HepG2 (cell line): ENCODE measurements around the gene PPM1M. TPM values are rescaled to one million over a fixed set of nuclear protein-coding genes. Genes with fewer than 3 reads are reported as not detected.
A peak's percentile ranks its signal among the peaks of the same experiment; 100 is the strongest.

ENCODE experiments used
- ATAC-seq: fragments of 200-7000 bp; cut with Tn5 transposase; 3 replicates; pipeline ENCODE4 v1.9.1; 2020; ENCODE audit warnings: mild to moderate bottlenecking, moderate library complexity
- BruUV-seq: library from RNA; stranded (reverse); fragments of 400-500 nt; replicated peaks from 2 replicates; lab custom pipeline; 2021; lab: Mats Ljungman, UMichigan
- CTCF ChIA-PET: fragments of 300-600 bp; formaldehyde crosslinking; extraction: SDS; loops from one replicate; lab custom pipeline; 2021; ENCODE audit warnings: low total read pairs, inconsistent platforms, low intra/inter-chr PET ratio; lab: Yijun Ruan, JAX
- POLR2A ChIA-PET: fragments of 350-600 bp; sonication (Branson Sonifier 250); formaldehyde crosslinking; loops from one replicate; lab custom pipeline; 2020; ENCODE audit warnings: antibody characterized with exemption, inconsistent platforms; lab: Yijun Ruan, JAX
- DNase-seq: peaks from one replicate; pipeline ENCODE4 v3.0.0-alpha.2; 2015; ENCODE audit warnings: low spot score
- FAIRE-seq: peaks from 3 replicates; lab custom pipeline; 2011; peaks lifted over from hg19 to GRCh38; lab: Jason Lieb, UNC
- H2AFZ ChIP-seq: one replicate; pipeline ENCODE4 v1.6.1; 2011; ENCODE audit warnings: low read length, inconsistent platforms
- H3K27ac ChIP-seq: fragments of 300-600 bp; 3 replicates; pipeline ENCODE4 v1.8.0; 2011; ENCODE audit warnings: mixed run types, mild to moderate bottlenecking, mixed read lengths, low read length, inconsistent platforms; ENCODE audit not compliant: insufficient read depth; ENCODE audit errors: extremely low read length
- H3K27me3 ChIP-seq, 2 experiments: fragments of 200-600 bp in 1 of 2; 2 replicates in 1 of 2; 3 replicates in 1 of 2; pipeline versions ENCODE4 v1.6.0 to v1.8.0; 2011; ENCODE audit warnings: low read length in 2 of 2, mild to moderate bottlenecking in 2 of 2, moderate library complexity in 2 of 2, inconsistent platforms in 1 of 2; ENCODE audit not compliant: insufficient read depth in 2 of 2, control insufficient read depth in 1 of 2
- H3K36me3 ChIP-seq, 2 experiments: fragments of 200-600 bp in 1 of 2; replicated peaks in 1 of 2; 2 replicates in 1 of 2; 3 replicates in 1 of 2; pipeline versions ENCODE4 v1.5.1 to v1.8.0; 2011; ENCODE audit warnings: low read length in 2 of 2, inconsistent platforms in 1 of 2; ENCODE audit not compliant: insufficient read depth in 2 of 2, control insufficient read depth in 1 of 2
- H3K4me1 ChIP-seq: 2 replicates; pipeline ENCODE4 v1.5.1; 2012; ENCODE audit warnings: low read length, inconsistent platforms; ENCODE audit not compliant: insufficient read depth
- H3K4me2 ChIP-seq: 2 replicates; pipeline ENCODE4 v1.6.0; 2011; ENCODE audit warnings: low read depth, low read length, inconsistent platforms
- H3K4me3 ChIP-seq, 3 experiments: fragments of 200-600 bp in 1 of 3; sonication (generic), shearing (Covaris generic) in 1 of 3; replicated peaks in 1 of 3; 2 replicates each; pipeline ENCODE4 v1.5.1; 2011 to 2016; ENCODE audit warnings: low read length in 3 of 3, inconsistent platforms in 2 of 3, low read depth in 2 of 3, mild to moderate bottlenecking in 2 of 3, control low read depth in 1 of 3, mixed read lengths in 1 of 3; ENCODE audit not compliant: insufficient read depth in 1 of 3
- H3K79me2 ChIP-seq: one replicate; pipeline ENCODE4 v1.6.1; 2011; ENCODE audit warnings: low read length, inconsistent platforms; ENCODE audit not compliant: insufficient read depth
- H3K9ac ChIP-seq: 2 replicates; pipeline ENCODE4 v1.6.0; 2011; ENCODE audit warnings: mild to moderate bottlenecking, low read depth, low read length, inconsistent platforms; ENCODE audit not compliant: insufficient read depth
- H3K9me3 ChIP-seq: 2 replicates; pipeline ENCODE4 v1.5.1; 2012; ENCODE audit warnings: mild to moderate bottlenecking, low read length
- H4K20me1 ChIP-seq: 2 replicates; pipeline ENCODE4 v1.6.0; 2011; ENCODE audit warnings: inconsistent platforms, mild to moderate bottlenecking, low read length, moderate library complexity; ENCODE audit not compliant: insufficient read depth
- CHD4 ChIP-seq: fragments of 200-600 bp; sonication (generic); IDR thresholded peaks from 2 replicates; pipeline ENCODE4 v1.7.0; 2017; ENCODE audit warnings: mild to moderate bottlenecking, low read length, borderline replicate concordance
- HMGXB4 ChIP-seq, 2 experiments: sonication (generic) in 1 of 2; formaldehyde crosslinking in 1 of 2; IDR thresholded peaks; 2 replicates each; pipeline versions ENCODE4 v1.4.0 to v1.6.1; 2018 to 2020; ENCODE audit warnings: missing genetic modification reagents in 2 of 2, borderline replicate concordance in 1 of 2, low read depth in 1 of 2, mild to moderate bottlenecking in 1 of 2, missing biosample characterization in 1 of 2
- HNF4G ChIP-seq, 2 experiments: sonication (generic) in 1 of 2; formaldehyde crosslinking in 1 of 2; IDR thresholded peaks; 2 replicates each; pipeline versions ENCODE4 v1.4.0 to v1.6.1; 2011 to 2020; ENCODE audit warnings: borderline replicate concordance in 2 of 2, low read depth in 2 of 2, mild to moderate bottlenecking in 2 of 2, low read length in 1 of 2, missing genetic modification reagents in 1 of 2, moderate library complexity in 1 of 2
- JUN ChIP-seq: sonication (generic); formaldehyde crosslinking; IDR thresholded peaks from 2 replicates; pipeline ENCODE4 v1.4.0; 2020; ENCODE audit warnings: mild to moderate bottlenecking, missing genetic modification reagents
- MATR3 ChIP-seq: sonication (generic); formaldehyde crosslinking; IDR thresholded peaks from 2 replicates; pipeline ENCODE4 v1.4.0; 2020; ENCODE audit warnings: missing genetic modification reagents
- NFKBIZ ChIP-seq: IDR thresholded peaks from 2 replicates; pipeline ENCODE4 v1.6.1; 2018; ENCODE audit warnings: missing genetic modification reagents, missing compliant biosample characterization
- PITX1 ChIP-seq: sonication (generic); formaldehyde crosslinking; IDR thresholded peaks from 2 replicates; pipeline ENCODE4 v1.5.1; 2020; ENCODE audit warnings: mild to moderate bottlenecking, missing genetic modification reagents
- SMAD3 ChIP-seq: sonication (generic); formaldehyde crosslinking; IDR thresholded peaks from 2 replicates; pipeline ENCODE4 v1.4.0; 2020; ENCODE audit warnings: missing genetic modification reagents
- SPEN ChIP-seq: sonication (generic); formaldehyde crosslinking; IDR thresholded peaks from 2 replicates; pipeline ENCODE4 v1.5.1; 2020; ENCODE audit warnings: low read depth, mild to moderate bottlenecking, missing genetic modification reagents
- UBTF ChIP-seq: sonication (generic); formaldehyde crosslinking; IDR thresholded peaks from 2 replicates; pipeline ENCODE4 v1.4.0; 2020; ENCODE audit warnings: mild to moderate bottlenecking, missing genetic modification reagents
- ZBTB21 ChIP-seq: sonication (generic); formaldehyde crosslinking; IDR thresholded peaks from 2 replicates; pipeline ENCODE4 v1.4.0; 2020; ENCODE audit warnings: missing genetic modification reagents
- ZNF251 ChIP-seq: sonication (generic); formaldehyde crosslinking; IDR thresholded peaks from 2 replicates; pipeline ENCODE4 v1.9.0; 2021; ENCODE audit warnings: mild to moderate bottlenecking, missing genetic modification reagents
- ZNF644 ChIP-seq: IDR thresholded peaks from 2 replicates; pipeline ENCODE4 v1.6.1; 2016; ENCODE audit warnings: low read depth
- WGBS: methylation state at CpG from one replicate; pipeline ENCODE4 v1.1.6; 2017; ENCODE audit warnings: low lambda C conversion rate; 5-methylcytosine and 5-hydroxymethylcytosine counted together
- in situ Hi-C: cut with HindIII; loops from 2 replicates; pipeline ENCODE4 v1.10.0; 2017; ENCODE audit warnings: low pct_unique_long_range_greater_than_20kb; ENCODE audit not compliant: extremely low pct_ligation_motif_present
- intact Hi-C: fragments of 100-400 bp; cut with micrococcal nuclease; formaldehyde crosslinking; loops from one replicate; pipeline ENCODE4 v1.10.0; 2022; ENCODE audit not compliant: unreplicated experiment
- polyA plus RNA-seq, 8 experiments: library from polyadenylated mRNA; depleted of rRNA in 3 of 8; stranded (reverse) in 7 of 8; unstranded in 1 of 8; fragments of >200 nt; fragmentation: Illumina TruSeq in 4 of 8; extraction: Trizol in 4 of 8; gene quantifications; 2 replicates each; pipeline versions ENCODE4 v1.2.1 to v1.2.3, GENCODE V29; 2011 to 2016; ENCODE audit warnings: low read depth in 4 of 8, missing spikeins in 1 of 8, mixed read lengths in 1 of 8; ENCODE audit not compliant: insufficient read depth in 1 of 8
- total RNA-seq, 5 experiments: library from RNA; depleted of rRNA; stranded (reverse); fragments of >200 nt; fragmentation: Illumina TruSeq; extraction: Trizol; gene quantifications; 2 replicates each; pipeline ENCODE4 v1.2.3, GENCODE V29; 2016; ENCODE audit warnings: low read depth in 1 of 5
- TF ChIP-seq, protein P1 (sequence below): sonication (generic); formaldehyde crosslinking; IDR thresholded peaks from 2 replicates; pipeline ENCODE4 v1.4.0; 2020; ENCODE audit warnings: missing genetic modification reagents

PPM1M gene
- total and polyA plus RNA-seq, 2 of the 13 experiments (the other 11 are each of a cell fraction or from before 2014, with no cell fraction given) = 2.5 to 5.9 TPM

DNA sequence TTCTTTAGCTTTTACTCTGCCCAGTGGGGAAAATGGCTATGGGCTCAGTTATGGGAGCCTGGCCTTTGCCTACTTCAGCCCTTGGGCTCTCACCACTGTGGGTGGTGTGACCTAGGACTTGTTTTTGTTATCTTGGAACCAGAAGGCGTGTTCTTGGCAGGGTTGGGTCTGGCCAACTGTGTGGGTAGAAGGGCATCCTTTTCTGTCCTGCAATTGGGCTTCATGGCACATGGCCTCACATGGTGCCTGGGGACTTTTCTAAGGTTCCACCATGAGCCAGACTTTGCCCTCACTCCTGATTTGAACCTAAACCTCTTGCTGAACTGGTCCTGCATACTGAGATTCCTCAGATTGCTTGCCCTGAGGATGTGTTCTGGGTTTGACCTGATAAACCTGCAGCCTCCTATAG, 43.8 kb downstream of the PPM1M start (continued):
- no peak for TF ChIP-seq JUN (CRISPR knock-in tag)

DNA sequence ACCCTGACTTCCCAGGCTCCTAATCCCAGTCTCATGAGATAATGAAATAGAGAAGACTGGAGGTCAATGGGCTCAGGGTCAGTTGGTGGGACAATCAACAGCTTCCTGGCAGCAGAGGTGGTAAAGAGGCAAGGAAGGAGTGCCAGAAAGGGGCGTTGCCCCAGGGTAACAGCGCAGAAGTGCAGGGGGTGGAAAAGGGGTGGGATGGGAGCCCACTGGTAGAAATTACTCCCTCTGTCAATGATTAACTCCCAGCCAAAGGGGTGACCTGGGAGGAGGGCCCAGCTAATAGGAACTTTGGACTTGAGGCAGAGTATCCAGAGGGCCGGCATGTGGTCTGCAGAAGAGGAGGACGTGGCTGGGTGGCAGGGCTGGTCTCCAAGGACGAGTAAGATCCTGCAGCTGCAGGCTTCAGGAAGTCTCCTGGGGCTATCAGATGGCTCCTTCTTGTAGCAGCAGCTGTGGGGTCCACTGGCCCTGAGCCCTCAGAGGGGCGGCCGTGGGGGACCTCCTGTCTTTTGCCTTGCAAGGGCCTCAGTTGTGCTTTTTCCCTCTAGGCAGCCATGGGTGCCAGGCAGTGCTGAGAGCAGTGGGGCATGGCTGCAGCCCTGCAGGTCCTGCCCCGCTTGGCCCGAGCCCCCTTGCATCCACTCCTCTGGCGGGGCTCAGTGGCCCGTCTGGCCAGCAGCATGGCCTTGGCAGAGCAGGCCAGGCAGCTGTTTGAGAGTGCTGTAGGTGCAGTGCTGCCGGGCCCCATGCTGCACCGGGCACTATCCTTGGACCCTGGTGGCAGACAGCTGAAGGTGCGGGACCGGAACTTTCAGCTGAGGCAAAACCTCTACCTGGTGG, 44.4 kb downstream of the PPM1M start:
- DNase-seq (peak; percentile 97), FAIRE-seq (peak; percentile 99), ATAC-seq (peak; percentile 76)
- Histone ChIP-seq H3K79me2 (peaks cover 28% of the 10 kb centered on the region), H4K20me1 (peaks cover 27% of the 10 kb centered on the region), H3K9me3 (no peaks in the 10 kb centered on the region), H2AFZ (no peak overlapping the region), H3K4me2 (peak overlapping the region; percentile 97), H3K27me3 (no peaks in the 10 kb centered on the region; a peak in 1 of 5 replicates), H3K27ac (peak overlapping the region; percentile 96), H3K4me3 (peak overlapping the region; percentile 78 to 97 (median 85)), H3K4me1 (peaks cover 59% of the 10 kb centered on the region), H3K9ac (peak overlapping the region; percentile 99), H3K36me3 (peaks cover 11 to 22% of the 10 kb centered on the region in 2 experiments; a peak in 4 of 5 replicates)
- WGBS = 0% methylated on average over 9 of the region's 15 CpGs
- ChIA-PET CTCF (interaction anchor here (3.8 kb wide), 1 partner anchor 50 kb away, joined by 49 read pairs; no protein-coding TSS in a partner anchor), POLR2A (interaction anchor here (0.7 to 9.0 kb wide), 30 partner anchors 8 to 803 kb away, joined by 3 to 165 read pairs (median 4); partner anchors contain the start of genes POC1A, PPM1M, RPL29 and SEMA3G)
- intact Hi-C loops (loop anchor here (1.0 to 10.0 kb wide), 7 partner anchors 8 to 475 kb away; partner anchors contain the start of genes SEMA3G and TWF2), in situ Hi-C loops (loop anchor here (5.0 kb wide), 2 partner anchors 57 to 97 kb away; no protein-coding TSS in a partner anchor)
- TSS peak; percentile 65 for BruUV-seq
- TF ChIP-seq NFKBIZ (no peak), ZNF251 (no peak), UBTF (CRISPR knock-in tag) (peak; percentile 73), PITX1 (CRISPR knock-in tag) (peak; percentile 83), ZBTB21 (CRISPR knock-in tag) (no peak), MATR3 (no peak), SMAD3 (CRISPR knock-in tag) (no peak; the same call in 1 of the 2 replicates), HMGXB4 (CRISPR knock-in tag; IDR thresholded peaks at IDR 0.05; ENCODE audit: borderline replicate concordance in 1 of 2, low read depth in 1 of 2) (peak; percentile 20 to 87; a peak in 3 of 4 replicates), SPEN (CRISPR knock-in tag) (peak; percentile 56; the same call in 1 of the 2 replicates), CHD4 (peak; percentile 81; the same call in 1 of the 2 replicates), ZNF644 (CRISPR knock-in tag) (no peak), HNF4G (IDR thresholded peaks at IDR 0.05; ENCODE audit: borderline replicate concordance, low read depth, low read length) (peak; percentile 92), HNF4G (CRISPR knock-in tag; IDR thresholded peaks at IDR 0.05; ENCODE audit: borderline replicate concordance, low read depth) (peak; percentile 89)
- TF ChIP-seq, protein P1, sequence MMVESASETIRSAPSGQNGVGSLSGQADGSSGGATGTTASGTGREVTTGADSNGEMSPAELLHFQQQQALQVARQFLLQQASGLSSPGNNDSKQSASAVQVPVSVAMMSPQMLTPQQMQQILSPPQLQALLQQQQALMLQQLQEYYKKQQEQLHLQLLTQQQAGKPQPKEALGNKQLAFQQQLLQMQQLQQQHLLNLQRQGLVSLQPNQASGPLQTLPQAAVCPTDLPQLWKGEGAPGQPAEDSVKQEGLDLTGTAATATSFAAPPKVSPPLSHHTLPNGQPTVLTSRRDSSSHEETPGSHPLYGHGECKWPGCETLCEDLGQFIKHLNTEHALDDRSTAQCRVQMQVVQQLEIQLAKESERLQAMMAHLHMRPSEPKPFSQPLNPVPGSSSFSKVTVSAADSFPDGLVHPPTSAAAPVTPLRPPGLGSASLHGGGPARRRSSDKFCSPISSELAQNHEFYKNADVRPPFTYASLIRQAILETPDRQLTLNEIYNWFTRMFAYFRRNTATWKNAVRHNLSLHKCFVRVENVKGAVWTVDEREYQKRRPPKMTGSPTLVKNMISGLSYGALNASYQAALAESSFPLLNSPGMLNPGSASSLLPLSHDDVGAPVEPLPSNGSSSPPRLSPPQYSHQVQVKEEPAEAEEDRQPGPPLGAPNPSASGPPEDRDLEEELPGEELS (CRISPR knock-in tag) = peak; percentile 87
